ENCODE data around the gene KLHL13. TPM values are rescaled to one million over a fixed set of nuclear protein-coding genes. Genes with fewer than 3 reads are reported as not detected.

KLHL13 gene
- total RNA-seq, 1 donor from 2014 or later: 10.2 TPM

DNA sequence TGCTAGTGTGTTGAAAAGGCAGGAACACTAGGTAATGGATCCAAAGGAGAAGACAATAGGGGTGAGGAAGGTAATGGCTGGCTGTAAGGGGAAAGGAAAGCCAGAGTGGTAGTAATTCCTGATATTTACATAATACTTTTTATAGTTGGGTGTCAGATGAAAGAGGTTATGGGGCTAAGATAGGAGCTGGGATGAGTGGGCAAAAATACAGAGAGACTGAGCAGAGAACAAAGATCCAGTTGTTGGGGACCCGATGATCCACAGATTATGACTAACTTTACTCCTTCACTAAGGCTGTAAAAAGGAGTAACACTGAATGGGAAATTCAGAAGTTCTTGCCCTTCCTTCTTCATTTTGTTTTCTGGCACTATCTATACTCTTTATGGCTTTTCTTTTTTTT lies 138.2 kb downstream of the KLHL13 start:
- TF ChIP-seq, protein P1, sequence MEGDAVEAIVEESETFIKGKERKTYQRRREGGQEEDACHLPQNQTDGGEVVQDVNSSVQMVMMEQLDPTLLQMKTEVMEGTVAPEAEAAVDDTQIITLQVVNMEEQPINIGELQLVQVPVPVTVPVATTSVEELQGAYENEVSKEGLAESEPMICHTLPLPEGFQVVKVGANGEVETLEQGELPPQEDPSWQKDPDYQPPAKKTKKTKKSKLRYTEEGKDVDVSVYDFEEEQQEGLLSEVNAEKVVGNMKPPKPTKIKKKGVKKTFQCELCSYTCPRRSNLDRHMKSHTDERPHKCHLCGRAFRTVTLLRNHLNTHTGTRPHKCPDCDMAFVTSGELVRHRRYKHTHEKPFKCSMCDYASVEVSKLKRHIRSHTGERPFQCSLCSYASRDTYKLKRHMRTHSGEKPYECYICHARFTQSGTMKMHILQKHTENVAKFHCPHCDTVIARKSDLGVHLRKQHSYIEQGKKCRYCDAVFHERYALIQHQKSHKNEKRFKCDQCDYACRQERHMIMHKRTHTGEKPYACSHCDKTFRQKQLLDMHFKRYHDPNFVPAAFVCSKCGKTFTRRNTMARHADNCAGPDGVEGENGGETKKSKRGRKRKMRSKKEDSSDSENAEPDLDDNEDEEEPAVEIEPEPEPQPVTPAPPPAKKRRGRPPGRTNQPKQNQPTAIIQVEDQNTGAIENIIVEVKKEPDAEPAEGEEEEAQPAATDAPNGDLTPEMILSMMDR (conservative IDR thresholded peaks at IDR 0.05): no peak
- H3K36me3 Mint-ChIP-seq: no peaks in the 10 kb centered on the region
- no peak overlapping the region for H3K4me3 Mint-ChIP-seq
- no peak overlapping the region for H3K27ac Mint-ChIP-seq
- no peak for DNase-seq (ENCODE audit: extremely low spot score, unreplicated experiment)
- peaks cover 7% of the 10 kb centered on the region for H3K4me1 Mint-ChIP-seq (ENCODE audit: unreplicated experiment)
- H3K9me3 Mint-ChIP-seq: no peaks in the 10 kb centered on the region
- no peaks in the 10 kb centered on the region for H3K27me3 Mint-ChIP-seq

DNA sequence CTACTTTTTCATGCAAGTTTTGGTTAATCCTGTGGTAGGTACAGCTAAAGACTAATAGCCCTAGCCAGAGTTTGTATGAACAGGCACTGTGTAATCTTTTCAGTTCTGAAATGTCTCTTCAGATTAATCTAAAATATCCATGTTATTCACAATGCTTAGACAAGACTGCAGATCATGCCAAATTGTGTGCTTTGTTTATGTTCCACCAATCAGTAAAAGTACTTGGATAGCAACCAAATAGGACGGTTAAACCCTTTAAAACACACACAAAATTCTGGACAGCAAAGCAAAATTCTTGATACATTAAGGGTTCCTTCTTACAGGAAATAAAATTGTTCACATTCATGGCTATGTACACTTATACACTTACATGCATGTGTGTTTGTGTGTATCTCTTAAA lies 139.1 kb downstream of the KLHL13 start:
- Mint-ChIP-seq H3K4me3 (no peak overlapping the region), H3K27ac (no peak overlapping the region), H3K36me3 (no peaks in the 10 kb centered on the region), H3K4me1 (ENCODE audit: unreplicated experiment) (peaks cover 16% of the 10 kb centered on the region), H3K27me3 (no peaks in the 10 kb centered on the region), H3K9me3 (no peaks in the 10 kb centered on the region)
- TF ChIP-seq, protein P1 (conservative IDR thresholded peaks at IDR 0.05): no peak
- DNase-seq (ENCODE audit: extremely low spot score, unreplicated experiment): no peak

DNA sequence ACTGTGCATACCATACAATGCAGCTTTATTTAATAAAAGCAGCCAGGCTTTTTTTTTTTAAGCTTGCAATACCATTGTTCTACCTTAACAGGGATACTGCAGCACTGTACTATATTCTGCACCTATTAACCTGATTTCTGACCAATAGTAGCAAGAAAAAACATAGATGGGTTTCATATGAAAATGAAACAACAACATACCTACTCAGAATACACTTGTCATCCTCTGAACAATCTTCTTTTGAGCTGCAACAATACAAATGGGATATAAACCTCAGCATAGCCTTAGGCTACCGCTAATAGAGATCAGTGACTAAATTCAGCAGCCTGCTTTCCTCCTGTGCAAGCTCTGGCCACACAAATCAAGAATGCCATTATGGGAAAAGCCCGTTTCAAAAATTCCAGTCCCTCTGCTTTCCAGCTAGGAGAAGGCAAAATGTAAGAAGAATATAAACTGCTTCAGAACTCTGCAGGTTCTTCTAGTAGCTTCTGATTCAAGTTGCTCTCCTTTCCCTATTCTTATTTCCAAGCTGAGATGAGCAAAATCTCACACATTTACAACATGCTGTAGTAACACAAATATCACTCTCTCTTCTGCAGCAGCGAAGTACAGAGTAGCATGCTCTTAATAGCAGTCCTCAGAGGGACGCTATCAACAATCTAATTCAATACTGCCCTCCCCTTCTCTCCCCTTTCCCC lies 143.4 kb downstream of the KLHL13 start:
- H3K27ac Mint-ChIP-seq: peak overlapping the region; percentile 39
- H3K4me1 Mint-ChIP-seq (ENCODE audit: unreplicated experiment): peaks cover 17% of the 10 kb centered on the region
- TF ChIP-seq, protein P1 (conservative IDR thresholded peaks at IDR 0.05): no peak
- no peaks in the 10 kb centered on the region for H3K27me3 Mint-ChIP-seq
- H3K9me3 Mint-ChIP-seq: no peaks in the 10 kb centered on the region
- peak overlapping the region; percentile 74 for H3K4me3 Mint-ChIP-seq
- DNase-seq (ENCODE audit: extremely low spot score, unreplicated experiment): no peak
- no peaks in the 10 kb centered on the region for H3K36me3 Mint-ChIP-seq

DNA sequence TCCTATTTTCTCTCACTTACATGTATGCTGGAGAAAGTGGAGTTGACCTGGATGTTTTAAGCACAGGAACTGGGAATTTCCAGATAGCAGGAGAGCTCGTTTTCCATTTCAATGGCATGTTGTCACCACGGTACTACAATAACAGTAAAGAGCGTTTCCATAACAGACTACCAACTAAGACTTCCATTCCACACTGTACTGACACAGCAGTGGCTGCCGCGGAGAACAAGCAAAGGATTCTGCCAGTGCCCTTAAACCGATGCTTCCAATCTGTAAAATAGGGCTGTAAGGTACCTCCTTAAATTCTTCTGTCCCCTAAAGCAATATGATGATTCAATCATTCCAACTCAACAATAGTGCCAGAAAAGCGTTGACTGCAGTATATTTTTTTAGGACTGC lies 143.9 kb downstream of the KLHL13 start:
- no peak for DNase-seq (ENCODE audit: extremely low spot score, unreplicated experiment)
- H3K4me3 Mint-ChIP-seq: peak overlapping the region; percentile 42
- H3K9me3 Mint-ChIP-seq: no peaks in the 10 kb centered on the region
- no peaks in the 10 kb centered on the region for H3K27me3 Mint-ChIP-seq
- H3K4me1 Mint-ChIP-seq (ENCODE audit: unreplicated experiment): peaks cover 17% of the 10 kb centered on the region
- no peak overlapping the region for H3K27ac Mint-ChIP-seq
- H3K36me3 Mint-ChIP-seq: no peaks in the 10 kb centered on the region
- TF ChIP-seq, protein P1 (conservative IDR thresholded peaks at IDR 0.05): no peak

DNA sequence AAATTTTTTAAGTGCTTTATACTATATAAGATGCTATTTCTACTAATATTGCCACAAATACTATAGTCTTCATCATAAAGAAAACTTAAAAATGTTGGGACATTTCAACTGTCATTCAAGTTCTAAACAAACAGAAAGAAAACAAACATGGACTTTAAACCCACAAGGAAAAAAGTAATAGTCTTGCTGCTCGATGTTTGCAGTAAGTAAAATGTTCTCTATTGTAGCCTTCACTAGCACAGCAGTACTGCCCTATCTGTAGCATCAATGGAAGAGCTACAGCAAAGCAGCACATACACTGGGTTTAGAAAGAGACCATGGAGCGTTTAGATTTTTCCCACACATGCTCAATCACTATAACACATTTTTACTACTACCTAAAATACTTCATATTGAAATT lies 146.8 kb downstream of the KLHL13 start:
- Mint-ChIP-seq H3K27ac (no peak overlapping the region), H3K27me3 (no peaks in the 10 kb centered on the region), H3K4me3 (no peak overlapping the region), H3K36me3 (no peaks in the 10 kb centered on the region), H3K4me1 (ENCODE audit: unreplicated experiment) (peaks cover 17% of the 10 kb centered on the region), H3K9me3 (no peaks in the 10 kb centered on the region)
- TF ChIP-seq, protein P1 (conservative IDR thresholded peaks at IDR 0.05): no peak
- DNase-seq (ENCODE audit: extremely low spot score, unreplicated experiment): no peak

All from type B pancreatic cell (in vitro differentiated cells).